Glutamatergic neuron (in vitro differentiated cells): ENCODE data around the gene ATP8A2. TPM values are rescaled to one million over a fixed set of nuclear protein-coding genes. Genes with fewer than 3 reads are reported as not detected.
"Not testable (repeated sequence)": the region's sequence is repeated elsewhere in the genome, so short reads cannot be mapped to it uniquely, and the experiment has no call there.

Experiments used
- DNase-seq: peaks from one replicate; pipeline ENCODE4 v3.0.0; 2022
- H3K27ac Mint-ChIP-seq: one replicate; pipeline ENCODE4 v1.8.0; 2020; ENCODE audit warnings: mild to moderate bottlenecking, mixed read lengths, inconsistent platforms; ENCODE audit not compliant: unreplicated experiment
- H3K27me3 Mint-ChIP-seq: one replicate; pipeline ENCODE4 v1.8.0; 2020; ENCODE audit warnings: mild to moderate bottlenecking, moderate library complexity, mixed read lengths, inconsistent platforms; ENCODE audit not compliant: unreplicated experiment
- H3K36me3 Mint-ChIP-seq: one replicate; pipeline ENCODE4 v1.8.0; 2020; ENCODE audit warnings: mild to moderate bottlenecking, mixed read lengths, inconsistent platforms; ENCODE audit not compliant: unreplicated experiment
- H3K4me1 Mint-ChIP-seq: one replicate; pipeline ENCODE4 v1.8.0; 2020; ENCODE audit warnings: mild to moderate bottlenecking, low read depth, mixed read lengths, inconsistent platforms; ENCODE audit not compliant: unreplicated experiment
- H3K4me3 Mint-ChIP-seq: one replicate; pipeline ENCODE4 v1.8.0; 2020; ENCODE audit warnings: mild to moderate bottlenecking, mixed read lengths, inconsistent platforms; ENCODE audit not compliant: unreplicated experiment
- H3K9me3 Mint-ChIP-seq: one replicate; pipeline ENCODE4 v1.8.0; 2020; ENCODE audit warnings: mild to moderate bottlenecking, moderate library complexity, mixed read lengths, inconsistent platforms; ENCODE audit not compliant: unreplicated experiment
- total RNA-seq: library from RNA; stranded (reverse); fragmentation: NEBNext Ultra II Directional; extraction: Animal tissue kit (Norgen Biotek cat#: 25700); gene quantifications from one replicate; pipeline ENCODE4 v1.2.1, GENCODE V29; 2021; ENCODE audit not compliant: unreplicated experiment
- TF ChIP-seq, protein P1 (sequence below): fragments of 200-600 bp; sonication (generic); IDR thresholded peaks from one replicate; pipeline ENCODE4 v1.5.0; 2021; ENCODE audit not compliant: partially characterized antibody, unreplicated experiment

Gene ATP8A2
- total RNA-seq, 1 donor from 2014 or later: 70.1 TPM

DNA sequence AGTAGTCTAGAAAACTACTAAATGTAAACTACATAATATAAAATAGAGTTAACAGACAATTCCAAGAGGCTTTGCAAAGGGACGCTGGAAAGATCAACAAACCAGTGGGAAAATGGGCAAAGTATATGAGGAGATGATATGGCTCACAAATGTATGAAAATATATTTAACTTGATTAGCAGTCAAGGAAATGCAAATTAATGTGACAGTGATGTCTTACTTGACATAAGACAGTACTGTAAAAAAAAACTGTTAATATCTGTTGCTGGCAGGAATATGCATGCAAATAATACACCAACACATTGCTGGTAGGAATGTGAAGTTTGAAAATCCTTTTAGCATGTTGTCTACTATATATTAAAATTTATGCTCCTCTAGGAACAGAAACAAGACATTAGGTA, 136.1 kb downstream of the ATP8A2 start:
- H3K27ac Mint-ChIP-seq: no peak overlapping the region
- DNase-seq: no peak

DNA sequence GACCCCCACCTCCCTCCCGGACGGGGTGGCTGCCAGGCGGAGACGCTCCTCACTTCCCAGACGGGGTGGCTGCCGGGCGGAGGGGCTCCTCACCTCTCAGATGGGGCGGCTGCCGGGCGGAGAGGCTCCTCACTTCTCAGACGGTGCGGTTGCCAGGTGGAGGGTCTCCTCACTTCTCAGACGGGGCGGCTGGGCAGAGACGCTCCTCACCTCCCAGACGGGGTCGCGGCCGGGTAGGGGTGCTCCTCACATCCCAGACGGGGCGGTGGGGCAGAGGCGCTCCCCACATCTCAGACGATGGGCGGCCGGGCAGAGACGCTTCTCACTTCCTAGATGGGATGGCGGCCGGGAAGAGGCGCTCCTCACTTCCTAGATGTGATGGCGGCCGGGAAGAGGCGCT, 141.3 kb downstream of the ATP8A2 start:
- not testable (repeated sequence) for DNase-seq, H3K4me3 Mint-ChIP-seq, H3K9me3 Mint-ChIP-seq

More for the DNA sequence above, 136.1 kb downstream of the ATP8A2 start:
- no peaks in the 10 kb centered on the region for H3K9me3 Mint-ChIP-seq
- TF ChIP-seq, protein P1, sequence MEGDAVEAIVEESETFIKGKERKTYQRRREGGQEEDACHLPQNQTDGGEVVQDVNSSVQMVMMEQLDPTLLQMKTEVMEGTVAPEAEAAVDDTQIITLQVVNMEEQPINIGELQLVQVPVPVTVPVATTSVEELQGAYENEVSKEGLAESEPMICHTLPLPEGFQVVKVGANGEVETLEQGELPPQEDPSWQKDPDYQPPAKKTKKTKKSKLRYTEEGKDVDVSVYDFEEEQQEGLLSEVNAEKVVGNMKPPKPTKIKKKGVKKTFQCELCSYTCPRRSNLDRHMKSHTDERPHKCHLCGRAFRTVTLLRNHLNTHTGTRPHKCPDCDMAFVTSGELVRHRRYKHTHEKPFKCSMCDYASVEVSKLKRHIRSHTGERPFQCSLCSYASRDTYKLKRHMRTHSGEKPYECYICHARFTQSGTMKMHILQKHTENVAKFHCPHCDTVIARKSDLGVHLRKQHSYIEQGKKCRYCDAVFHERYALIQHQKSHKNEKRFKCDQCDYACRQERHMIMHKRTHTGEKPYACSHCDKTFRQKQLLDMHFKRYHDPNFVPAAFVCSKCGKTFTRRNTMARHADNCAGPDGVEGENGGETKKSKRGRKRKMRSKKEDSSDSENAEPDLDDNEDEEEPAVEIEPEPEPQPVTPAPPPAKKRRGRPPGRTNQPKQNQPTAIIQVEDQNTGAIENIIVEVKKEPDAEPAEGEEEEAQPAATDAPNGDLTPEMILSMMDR: no peak
- H3K27me3 Mint-ChIP-seq: no peaks in the 10 kb centered on the region
- H3K4me1 Mint-ChIP-seq: no peaks in the 10 kb centered on the region
- peaks cover 7% of the 10 kb centered on the region for H3K36me3 Mint-ChIP-seq
- no peak overlapping the region for H3K4me3 Mint-ChIP-seq

DNA sequence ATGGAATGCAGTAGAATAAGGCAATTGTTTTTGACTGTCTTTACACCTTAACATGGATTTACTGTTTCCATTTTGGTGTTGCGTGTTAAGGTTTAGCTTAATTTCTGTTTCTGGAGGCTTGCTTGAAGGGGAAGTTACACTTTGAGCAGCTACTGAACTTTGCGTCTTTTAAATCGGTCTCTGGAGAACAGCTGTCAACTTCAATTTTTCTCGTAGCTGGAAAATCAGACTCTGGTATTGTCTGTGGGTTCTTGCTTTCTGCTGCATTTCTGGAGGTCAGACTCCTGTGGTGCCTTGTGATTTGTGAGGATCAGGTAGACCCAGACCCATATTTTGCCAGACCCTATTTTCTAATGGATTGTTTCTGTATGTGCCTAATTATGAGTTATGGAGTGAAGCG, 146.7 kb downstream of the ATP8A2 start:
- peaks cover 7% of the 10 kb centered on the region for H3K9me3 Mint-ChIP-seq
- H3K36me3 Mint-ChIP-seq: peaks cover 22% of the 10 kb centered on the region
- H3K27me3 Mint-ChIP-seq: peaks cover 6% of the 10 kb centered on the region
- no peak overlapping the region for H3K27ac Mint-ChIP-seq
- H3K4me3 Mint-ChIP-seq: no peak overlapping the region
- H3K4me1 Mint-ChIP-seq: no peaks in the 10 kb centered on the region
- DNase-seq: no peak
- TF ChIP-seq, protein P1: no peak

More for the DNA sequence above, 141.3 kb downstream of the ATP8A2 start:
- H3K4me1 Mint-ChIP-seq, H3K27me3 Mint-ChIP-seq, H3K27ac Mint-ChIP-seq: not testable (repeated sequence)
- peaks cover 25% of the 10 kb centered on the region for H3K36me3 Mint-ChIP-seq

DNA sequence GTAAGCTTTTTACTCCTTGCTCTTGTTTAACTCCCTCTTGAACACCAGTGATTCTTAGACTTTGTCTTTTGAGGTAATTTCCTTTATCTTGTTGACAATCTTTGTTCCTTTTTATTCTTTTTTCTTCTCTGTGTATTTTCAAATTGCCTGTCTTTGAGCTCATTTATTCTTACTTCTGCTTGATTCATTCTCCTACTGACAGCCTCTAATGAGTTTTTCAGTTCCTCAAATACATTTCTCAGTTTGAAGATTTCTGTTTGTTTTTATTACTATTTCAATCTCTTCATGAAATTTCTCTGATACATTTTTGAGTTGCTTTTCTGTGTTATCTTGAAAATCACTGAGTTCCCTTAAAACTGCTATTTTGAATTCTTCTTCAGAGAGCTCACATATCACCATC, 154.1 kb downstream of the ATP8A2 start:
- DNase-seq: no peak
- no peaks in the 10 kb centered on the region for H3K27me3 Mint-ChIP-seq
- no peak overlapping the region for H3K27ac Mint-ChIP-seq
- H3K4me1 Mint-ChIP-seq: no peaks in the 10 kb centered on the region
- no peak overlapping the region for H3K4me3 Mint-ChIP-seq
- peaks cover 13% of the 10 kb centered on the region for H3K9me3 Mint-ChIP-seq
- peaks cover 20% of the 10 kb centered on the region for H3K36me3 Mint-ChIP-seq
- TF ChIP-seq, protein P1: no peak

DNA sequence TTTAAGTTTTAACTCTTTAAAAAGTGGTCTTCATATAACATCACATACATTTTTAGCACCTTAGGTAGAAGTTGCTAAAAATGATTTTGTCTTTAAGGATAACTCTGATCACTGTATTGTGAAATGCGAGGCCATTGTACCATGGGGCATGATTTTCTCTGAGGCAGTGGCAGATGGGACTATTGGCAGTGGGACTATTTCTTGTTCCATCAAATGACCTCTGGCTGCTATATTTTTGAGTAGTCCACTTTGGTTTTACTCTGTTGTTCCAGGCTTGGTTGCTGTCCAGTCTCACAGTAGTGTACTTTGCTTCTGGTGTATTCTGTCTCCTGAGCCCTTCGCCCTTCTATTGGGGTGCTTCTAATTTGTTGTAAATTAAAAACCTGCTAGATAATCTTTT, 156.5 kb downstream of the ATP8A2 start:
- TF ChIP-seq, protein P1: no peak
- no peak overlapping the region for H3K4me3 Mint-ChIP-seq
- DNase-seq: no peak
- H3K4me1 Mint-ChIP-seq: no peaks in the 10 kb centered on the region
- peaks cover 13% of the 10 kb centered on the region for H3K9me3 Mint-ChIP-seq
- H3K27ac Mint-ChIP-seq: no peak overlapping the region
- H3K27me3 Mint-ChIP-seq: no peaks in the 10 kb centered on the region
- H3K36me3 Mint-ChIP-seq: peaks cover 18% of the 10 kb centered on the region

DNA sequence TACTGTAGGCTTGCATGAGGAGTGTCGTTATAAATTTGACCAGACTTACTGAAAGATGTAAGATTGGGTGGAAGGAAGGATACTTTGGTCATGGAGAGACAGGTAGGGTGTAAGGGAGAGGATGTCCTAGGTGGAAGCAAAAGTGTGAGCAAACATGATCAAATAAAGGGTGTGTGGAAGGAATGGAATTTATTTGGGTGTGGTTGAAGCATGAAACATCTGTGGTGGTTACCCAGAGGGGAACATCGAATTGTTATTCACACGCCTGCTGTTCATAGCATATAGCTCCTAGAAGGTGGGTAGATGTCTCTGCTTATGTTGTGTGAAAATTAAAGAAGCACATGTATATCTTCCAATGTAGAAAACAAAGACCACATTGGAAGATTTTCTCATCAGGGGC, 157.7 kb downstream of the ATP8A2 start:
- no peaks in the 10 kb centered on the region for H3K4me1 Mint-ChIP-seq
- H3K9me3 Mint-ChIP-seq: peaks cover 13% of the 10 kb centered on the region

More for the DNA sequence above, 157.7 kb downstream of the ATP8A2 start:
- DNase-seq: no peak
- Mint-ChIP-seq H3K27ac (no peak overlapping the region), H3K36me3 (peaks cover 18% of the 10 kb centered on the region), H3K27me3 (no peaks in the 10 kb centered on the region), H3K4me3 (no peak overlapping the region)
- TF ChIP-seq, protein P1: no peak
